GM18517 (cell line): ENCODE results near the gene TRMU.

Experiments used
- ATAC-seq: cut with Tn5 transposase; IDR thresholded peaks from one replicate; pipeline ENCODE4 v1.9.1; 2021; ENCODE audit warnings: mild to moderate bottlenecking, moderate library complexity; ENCODE audit not compliant: unreplicated experiment

The TRMU gene

DNA sequence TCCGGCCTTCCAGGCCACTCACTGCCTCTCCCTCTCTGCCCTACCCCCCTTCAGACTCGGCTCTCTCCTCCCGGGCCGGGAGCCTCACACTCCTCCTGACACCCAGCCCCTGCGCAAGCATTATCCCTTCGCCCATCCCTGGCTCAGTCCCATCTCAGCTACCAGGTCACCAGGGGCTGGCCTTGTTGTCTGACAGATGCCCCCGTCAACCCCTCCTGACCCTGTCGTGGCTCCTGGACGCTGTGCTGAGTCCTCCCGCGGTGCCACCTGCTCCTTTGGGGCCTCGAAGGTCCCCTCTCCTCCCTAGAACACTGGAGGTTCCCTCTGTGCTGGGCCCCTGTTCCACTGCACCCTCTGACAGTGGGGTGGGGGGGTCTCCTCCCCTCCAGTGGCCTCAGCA is 32.9 kb downstream of the TRMU start:
- ATAC-seq, result no peak

DNA sequence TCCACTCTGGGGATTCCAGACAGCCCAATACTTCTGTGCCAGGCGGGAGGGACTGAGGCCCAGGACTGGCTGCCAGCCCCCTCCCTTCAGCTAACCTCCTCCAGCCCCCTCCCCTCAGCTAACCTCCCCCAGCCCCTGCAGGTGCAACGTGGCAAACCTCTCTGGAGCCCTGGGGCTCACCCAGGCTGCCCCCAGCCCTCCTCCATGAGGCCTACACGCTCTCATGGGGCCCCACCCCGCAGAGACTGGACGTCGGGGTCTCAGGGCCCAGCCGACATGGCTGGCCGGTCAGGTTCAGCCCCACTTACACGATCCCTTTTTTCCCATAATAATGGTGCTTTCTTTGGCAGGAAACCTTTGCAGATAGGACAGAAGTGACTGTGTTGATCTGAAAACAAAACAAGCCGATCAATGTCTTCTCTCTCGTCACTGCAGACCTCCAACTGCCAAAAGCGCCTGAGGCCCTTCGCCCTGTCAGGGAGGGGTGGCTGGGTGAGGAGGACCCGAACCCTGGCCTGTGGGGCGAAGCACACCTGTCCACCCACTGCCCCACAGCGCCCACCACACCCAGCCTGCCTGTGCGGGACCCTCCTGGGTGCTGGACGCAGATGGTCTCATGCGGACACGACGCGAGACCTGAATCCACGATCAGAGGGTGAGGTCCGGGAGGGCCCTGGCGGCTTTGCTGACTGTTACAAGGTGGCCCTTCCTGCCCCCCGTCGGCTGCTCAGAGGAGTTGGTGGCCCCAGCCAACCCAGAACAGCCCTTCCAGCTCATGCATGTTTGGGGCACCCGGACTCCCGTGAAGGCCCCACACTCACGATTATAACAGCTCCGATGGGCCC is 33.6 kb downstream of the TRMU start:
- no peak for ATAC-seq

DNA sequence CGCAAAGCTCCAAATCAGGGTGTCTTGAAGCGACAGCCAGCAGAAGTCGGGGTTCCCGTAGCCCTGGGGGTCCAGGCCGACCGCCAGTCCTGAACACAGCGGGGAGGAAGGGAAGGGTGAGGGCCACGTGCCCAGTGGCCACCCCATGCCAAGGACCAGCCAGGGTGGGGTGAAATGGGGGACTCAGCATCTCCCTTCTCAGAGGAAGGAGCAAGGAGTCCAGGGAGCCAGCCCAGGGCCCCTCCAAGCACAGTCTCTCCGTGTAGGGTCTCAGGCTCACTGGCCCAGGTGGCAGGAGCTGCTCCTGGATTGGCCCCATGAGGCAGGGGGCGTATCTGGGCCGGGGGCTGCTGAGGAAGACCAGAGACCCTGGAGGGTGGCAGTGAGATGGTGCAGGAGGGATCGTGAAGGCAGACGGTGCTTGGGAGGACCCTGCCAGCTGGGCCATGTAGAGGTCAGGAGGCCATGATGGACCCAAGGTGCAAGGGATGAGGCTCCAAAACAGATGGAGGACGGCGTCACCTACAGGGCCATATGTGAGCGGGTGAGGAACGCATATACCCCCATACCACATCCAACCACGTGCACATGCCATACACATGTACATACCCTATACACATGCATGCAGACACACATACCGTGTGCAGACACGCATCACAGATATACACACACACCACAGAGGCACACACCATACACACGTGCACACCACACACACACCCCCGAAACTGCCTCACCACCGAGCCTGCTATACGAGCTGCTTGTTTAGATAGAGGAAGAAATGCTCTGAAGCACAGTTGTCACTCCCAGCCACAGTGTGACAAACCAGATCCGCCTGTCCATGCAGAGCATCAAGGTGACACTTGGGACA is 34.4 kb downstream of the TRMU start:
- ATAC-seq, result no peak

DNA sequence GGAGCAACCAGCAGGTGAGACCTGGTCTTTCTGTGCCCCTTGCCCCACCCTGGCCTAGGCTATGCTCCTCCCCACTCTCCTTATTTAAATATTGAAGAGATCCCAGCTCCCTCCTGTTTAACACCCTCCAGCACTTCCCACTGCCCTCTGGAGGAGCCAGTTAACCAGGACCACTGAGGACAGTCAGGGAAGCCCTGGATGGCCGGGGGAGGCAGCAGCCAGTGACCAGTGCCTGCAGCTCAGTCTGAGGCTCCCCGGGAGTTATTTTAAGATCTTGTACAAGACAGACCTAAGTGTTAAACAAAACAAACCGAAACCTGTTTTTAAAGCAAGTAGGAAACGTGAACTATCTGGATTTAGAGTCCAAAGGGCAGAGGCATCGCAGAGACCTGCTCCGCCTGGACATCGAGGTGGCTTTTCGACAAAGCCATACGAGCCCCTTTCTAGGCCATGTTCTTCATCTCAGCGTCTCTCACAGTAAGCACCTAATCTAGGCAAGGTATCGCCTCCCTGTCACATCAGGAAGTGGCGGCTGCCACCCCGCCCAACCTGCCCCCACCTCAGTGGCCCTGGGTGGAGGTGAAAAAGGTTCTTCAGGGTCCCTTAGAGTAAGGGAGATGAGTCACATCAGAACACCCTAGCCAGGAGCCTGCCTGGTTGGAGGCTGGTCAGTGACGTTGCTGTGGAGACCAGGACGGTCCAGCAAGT is 35.2 kb downstream of the TRMU start:
- no peak for ATAC-seq

DNA sequence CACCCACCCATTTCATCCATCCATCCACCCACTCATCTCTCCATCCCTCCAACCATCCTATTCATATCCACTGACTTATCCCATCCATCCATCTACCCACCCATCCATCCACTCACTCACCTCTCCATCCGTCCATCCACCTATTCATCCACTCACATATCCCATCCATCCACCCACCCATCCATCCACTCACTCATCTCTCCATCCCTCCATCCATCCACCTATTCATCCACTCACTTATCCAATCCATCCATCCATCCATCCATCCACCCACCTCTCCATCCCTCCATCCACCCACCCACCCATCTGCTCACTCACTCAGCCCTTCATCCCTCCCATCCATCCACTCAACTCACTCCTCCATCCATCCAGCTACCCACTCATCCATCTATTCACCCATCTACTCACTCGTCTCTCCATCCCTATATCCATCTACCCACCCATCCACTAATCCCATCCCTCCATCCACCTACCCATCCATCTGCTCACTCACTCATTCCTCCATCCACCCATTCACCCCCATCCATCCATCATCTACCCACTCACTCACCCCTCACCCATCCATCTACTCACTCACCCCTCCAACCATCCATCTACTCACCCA is 36.2 kb downstream of the TRMU start:
- no peak for ATAC-seq

DNA sequence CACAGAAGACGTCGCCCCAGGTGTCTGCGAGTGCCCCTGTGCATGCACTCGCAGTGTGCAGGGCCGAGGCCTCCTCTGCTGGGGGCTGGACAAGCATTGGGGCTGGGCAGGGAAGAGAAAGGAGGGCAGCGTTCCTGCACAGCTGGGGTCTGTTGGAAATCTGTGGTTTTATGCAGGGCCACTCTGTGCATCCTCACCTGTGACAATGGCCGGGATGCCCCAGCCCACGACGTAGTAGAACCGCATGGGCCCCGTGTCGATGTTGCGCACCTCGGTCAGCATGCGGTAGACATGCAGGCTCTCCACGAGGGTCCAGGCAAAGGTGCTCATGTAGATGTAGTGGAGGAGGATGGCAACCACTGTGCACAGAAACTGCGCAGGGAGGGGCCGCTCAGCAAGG is 37.2 kb downstream of the TRMU start:
- ATAC-seq, result no peak

DNA sequence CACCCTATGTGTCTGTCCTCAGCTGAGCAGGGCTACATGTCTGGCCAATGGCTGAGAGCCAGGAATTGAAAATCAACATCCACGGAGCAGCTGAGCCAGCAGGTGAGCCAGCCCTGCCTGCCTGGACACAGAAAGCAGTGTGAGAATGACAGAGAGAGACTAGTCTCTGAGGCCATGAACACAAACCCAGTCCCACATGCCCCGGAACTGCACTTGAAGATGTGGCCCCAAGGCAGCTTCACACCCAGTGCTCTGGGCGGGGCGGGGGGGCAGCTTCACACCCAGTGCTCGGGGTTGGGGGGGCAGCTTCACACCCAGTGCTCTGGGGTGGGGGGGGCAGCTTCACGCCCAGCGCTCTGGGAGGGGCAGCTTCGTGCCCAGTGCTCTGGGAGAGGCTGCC is 37.6 kb downstream of the TRMU start:
- no peak for ATAC-seq

DNA sequence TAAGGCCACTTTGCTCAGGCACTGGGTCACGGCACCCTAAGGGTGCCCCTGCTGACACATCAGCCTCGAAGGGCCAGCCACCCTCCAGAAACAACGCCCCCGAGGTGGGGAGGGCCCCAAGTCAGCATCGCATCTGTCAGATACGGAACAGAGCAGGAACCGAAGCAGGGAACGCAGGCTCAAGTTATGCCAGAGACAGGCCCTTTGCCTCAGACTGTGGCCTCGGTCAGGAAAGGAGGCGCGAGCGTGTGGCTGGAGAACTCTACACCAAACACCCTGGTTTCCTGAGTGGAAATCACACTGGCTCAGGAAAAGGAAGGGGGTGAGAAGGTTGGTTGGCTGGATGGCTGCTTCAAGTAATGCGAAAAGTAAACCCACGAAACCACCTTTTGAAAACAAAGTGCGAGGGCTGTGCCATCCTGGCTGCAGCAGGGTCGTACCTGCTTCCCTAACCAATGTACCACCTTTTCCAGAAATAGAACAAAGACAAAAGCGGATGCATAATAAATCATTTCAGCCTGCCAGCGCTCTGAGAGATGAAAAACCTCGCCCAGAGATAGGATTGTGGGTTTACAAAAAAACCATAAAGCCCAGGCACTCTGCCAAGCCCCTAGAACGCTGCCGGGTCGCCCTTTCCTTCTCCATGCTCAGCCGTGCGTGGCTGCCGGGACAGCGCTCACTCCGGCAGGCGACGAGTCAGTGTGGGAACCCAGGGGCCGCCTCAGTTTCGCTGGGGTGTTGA is 38.6 kb downstream of the TRMU start:
- ATAC-seq, result no peak

DNA sequence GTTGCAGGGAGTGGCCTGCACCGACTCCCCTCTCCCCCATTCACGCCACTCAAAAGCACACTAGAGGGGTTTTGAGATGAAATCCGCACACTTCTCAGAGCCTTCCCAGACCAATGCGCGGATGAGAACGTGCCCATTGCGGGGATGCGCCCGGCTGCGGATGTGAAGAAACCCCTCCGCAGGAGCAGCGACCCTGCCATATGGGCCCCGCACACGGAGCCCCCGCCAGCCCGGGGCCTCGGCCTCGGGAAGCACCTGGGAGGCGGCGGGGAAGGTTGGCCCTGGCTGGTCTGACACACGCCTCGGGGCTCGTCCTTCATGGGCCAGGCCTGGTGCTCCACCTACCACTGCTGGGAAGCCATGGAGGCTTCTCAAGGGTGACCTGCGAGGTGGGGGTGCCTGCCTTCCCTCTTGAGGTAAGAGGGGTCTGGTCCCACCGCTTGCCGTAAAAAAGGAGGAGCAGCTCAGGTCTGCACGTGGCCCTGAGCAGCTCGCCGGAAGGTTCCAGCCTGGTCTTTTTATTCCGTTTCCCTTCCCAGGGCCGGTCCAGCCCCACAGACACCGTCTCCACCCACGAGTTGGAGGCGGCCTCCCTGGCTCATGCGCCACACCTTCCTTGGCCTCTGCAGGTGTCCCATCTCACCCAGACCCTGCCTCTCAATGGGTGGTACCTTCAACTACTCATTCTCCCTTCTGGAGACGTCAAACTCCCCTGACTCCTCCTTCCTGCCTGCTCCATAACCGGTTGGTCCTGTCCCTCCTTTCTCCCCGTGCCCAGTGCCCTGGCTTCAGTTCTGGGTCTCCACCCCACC is 39.4 kb downstream of the TRMU start:
- no peak for ATAC-seq

DNA sequence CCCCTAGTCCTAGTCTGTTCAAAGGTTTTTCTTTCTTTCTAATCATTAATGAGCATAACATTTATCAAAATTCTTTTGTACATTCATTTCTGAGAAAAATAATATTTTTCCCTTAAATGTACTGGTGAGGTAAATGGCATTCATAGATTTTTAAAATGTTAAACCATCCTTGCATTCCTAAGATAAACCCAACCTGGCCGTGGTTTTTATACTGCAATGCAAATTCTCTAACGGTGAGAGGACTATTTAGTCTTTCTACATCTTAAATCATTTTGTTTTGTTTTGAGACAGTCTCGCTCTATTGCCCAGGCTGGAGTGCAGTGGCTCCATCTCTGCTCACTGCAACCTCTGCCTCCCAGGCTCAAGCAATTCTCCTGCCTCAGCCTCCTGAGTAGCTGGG is 40.6 kb downstream of the TRMU start:
- no peak for ATAC-seq

DNA sequence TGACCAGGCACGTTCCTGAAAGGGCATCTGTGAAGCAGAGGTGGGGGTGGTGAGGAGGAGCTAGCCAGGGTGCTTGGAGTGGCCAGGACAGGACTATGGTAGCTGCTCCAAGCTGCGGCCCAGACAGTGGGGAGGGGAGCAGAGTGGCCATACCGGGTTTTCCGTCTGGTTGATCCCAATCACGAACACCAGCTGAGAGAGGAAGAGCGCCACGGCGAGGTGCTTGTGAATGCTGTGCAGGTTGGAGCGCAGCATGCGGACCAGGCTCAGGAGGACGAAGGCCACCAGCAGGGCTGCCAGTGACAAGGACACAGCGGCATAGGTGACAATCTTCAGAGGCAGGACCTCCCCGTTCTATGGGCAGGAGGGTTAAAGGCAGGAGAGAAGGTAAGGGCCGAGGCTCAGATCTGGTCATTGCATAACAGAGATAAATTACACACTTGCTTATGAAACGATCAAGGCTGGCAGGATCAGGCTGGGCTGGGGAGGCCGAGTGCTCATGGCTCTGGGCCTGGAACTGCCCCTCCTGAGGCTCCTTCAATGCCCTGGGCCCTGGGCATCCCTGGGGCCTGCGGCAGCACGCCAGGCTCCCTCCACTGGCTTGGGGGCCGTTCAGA is 41.5 kb downstream of the TRMU start:
- no peak for ATAC-seq

DNA sequence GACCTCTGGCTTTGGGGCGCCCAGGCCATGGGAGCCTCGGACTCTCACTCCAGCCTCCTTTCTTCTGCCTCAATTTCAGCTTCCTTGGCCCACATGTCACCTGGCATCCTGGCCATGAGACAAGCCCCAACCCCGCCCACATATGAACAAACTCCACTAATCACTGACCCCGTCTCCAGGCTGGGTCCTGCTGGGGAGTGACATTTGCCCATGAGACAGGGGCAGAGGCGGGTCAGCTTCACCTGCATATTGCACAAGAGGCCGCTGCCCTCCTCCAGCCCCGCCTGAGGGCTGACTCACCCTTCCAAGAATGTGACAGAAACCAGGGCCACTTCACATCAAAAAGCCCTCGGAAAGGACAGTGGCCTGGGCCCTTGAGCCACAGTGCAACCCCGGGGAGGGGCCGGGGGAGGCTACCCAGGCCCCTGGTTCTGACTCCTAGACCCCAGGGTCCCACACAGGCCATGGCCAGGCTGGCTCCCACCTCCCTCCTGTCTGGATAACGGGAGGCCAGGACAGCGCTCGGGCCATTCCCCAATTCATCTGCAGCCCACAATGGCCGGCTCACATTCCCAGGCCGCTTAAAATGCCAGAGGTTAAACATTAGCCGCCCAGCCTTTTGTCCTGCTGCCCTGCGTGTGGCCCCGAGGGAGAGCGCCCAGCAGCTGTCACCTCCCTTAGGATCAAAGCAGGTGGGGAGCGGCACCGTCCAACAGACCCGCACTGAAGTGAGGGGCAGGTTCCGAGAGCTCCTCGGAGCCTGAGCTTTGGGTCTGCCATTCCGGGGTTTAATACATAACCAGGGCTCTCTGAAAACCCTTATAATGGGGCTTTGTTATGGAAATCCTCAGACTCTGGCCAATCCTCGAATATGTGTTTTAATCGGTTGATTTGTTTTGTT is 42.3 kb downstream of the TRMU start:
- no peak for ATAC-seq

DNA sequence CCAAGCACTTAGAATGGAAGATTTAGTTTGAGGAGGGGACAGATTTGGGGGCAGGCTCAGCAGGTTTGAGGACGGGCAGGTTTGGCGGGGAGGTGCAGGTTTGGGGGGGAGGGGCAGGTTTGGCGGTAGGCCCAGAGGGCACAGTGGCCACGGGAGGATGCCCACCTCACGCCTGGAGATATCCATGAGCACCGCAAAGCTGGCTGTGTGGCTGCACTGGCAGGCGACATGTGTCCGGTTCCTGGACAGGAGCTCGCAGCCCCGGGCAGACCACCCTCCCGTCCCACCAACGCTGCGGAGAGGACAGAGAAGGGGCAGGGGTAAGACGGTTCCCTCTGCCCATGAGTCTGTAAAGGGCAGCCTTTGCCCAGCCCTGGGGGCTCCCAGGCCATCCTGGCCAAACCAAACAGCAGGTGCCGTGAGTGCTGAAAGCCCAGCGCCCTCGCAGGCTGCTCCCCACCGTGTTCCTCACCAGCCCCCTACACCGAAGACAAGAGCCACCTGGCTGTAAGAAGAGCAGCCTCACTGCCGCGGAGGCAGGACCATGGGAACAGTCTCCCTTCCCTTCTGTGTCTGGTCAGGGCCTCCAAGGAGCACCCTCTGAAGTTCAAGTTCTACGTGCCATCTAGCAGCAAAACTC is 43.0 kb downstream of the TRMU start:
- ATAC-seq, result no peak

DNA sequence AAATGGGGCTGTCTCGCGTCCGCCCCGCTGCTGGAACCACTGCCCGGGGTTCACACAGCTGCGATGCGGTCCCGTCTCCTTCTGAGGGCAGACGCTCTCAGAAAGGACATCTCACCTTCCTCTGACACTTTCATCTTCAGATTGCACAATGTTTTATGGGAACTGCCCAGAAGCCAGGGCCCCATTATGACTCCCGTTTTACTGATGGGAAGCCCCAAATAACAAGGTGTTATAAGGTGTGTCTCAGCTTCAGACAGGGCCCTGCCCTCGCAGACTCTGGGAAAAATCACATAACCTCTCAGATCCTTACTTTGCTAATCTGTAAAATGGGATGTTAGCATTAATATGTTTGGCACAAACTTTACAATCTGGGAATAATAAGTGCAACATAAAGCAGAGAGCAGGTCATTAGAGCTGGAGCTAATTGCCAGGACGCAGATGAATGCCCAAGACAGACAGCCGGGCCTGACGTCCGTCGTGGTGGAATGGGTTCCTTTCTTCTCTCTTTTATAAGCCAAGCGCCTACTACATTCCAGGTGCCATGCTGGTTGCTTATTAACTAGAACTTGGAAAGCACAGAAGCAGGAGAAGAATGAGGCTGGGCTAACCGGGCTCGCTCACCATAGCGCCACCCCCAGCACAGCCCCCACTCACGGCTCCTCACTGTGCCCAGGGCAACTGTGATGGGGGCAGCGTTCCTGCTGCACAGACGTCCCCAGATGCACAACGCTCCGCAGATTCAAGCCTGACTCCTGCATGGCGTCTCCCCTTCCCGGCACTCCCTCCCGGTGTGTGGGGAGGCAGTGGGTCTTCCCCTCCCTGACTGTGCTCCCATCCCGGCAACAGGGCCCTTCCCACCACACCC is 43.8 kb downstream of the TRMU start:
- ATAC-seq, result no peak

DNA sequence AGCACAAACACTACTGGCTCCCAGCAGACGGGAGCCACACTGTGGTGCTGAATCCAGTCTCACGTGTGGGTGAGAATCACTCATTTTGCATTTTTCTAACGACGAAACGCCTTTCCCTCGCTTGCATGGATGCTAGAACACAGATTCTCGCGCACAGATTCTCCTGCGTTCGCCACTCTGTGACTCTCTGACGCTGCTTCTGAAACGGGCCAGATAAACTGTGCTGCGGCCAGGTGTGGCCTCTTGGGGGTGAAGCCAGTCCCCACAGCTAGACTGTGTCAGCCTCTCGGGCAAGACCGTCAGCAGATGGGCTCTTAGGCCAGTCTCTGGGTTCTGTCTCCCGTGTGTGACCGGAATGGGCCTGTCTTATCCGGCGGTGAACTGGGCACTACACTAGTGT is 44.6 kb downstream of the TRMU start:
- ATAC-seq, result no peak

DNA sequence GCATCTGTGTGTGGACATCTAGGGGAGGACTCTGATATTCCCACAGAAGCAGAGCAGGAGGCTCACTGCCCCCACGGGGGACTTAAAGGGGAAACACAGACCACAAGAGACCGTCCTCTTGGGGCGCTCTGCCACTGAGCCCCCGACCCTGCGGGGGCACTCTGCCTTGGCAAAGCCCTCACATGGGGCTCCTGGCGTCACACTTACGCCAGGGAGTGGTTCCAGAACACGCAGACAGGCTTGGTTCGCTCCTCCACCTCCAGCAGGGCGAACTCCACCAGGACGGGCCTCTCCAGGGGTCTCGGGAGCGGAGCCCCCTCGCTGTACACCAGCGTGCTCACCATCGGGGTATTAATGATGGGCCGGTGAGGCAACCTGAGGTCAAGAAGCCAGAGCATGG is 45.1 kb downstream of the TRMU start:
- no peak for ATAC-seq

DNA sequence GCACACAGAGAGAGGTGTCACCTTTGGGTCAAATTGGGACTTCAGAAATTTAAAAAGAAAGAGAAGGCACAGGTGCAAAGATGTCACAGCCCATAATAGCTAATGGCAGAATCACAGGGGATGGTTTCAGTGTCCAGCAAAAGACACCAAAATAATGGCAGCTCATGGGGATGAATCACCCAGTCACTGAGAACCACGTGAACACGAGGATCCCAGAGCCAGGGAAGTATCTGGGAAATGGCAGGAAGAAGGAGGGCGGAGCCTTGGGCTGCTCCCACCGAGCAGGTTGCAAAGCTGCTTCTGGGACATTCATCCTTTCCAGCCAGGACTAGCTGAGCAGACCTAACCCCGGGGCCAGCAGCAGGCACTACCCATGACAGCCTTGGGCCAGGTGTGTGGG is 45.6 kb downstream of the TRMU start:
- ATAC-seq, result no peak
